ENCODE results near the gene UBASH3B.
A peak's percentile ranks its signal among the peaks of the same experiment; 100 is the strongest.

Gene UBASH3B

DNA sequence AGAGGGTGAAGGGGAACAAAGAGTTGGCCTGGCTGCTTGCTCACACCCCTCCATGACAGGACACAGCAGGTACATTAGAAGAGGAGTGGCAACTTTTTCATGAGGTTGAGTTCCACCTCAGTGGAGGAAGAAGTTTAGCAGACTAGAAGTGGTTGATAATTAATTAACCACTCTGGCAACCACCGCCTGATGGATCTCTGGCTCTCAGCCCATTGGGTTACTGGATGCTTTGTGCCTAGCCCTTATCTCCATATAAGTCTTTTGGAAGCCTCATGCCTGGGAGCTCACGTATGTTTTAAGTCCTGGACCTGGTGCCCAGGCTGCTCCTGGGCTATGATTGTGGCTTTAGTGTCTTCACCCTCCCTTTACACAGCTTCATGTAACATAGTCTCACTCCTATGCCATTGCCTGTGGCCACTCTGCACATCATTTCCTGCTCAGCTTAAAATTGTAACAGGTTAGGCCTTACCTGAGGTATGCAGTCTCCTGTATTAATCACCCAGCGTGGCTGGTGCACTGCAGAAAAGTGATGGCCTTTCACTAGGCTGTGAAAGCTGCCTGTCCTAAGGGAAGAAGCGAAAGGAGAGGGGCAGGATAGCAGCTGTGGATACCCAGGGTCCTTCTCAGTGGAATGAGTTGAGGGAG, 110.1 kb downstream of the UBASH3B start:
- no peak for DNase-seq
- in situ Hi-C loops (cut with MboI; ENCODE audit: low pct_unique_long_range_greater_than_20kb, low sequenced_read_pairs), result no loop called here

DNA sequence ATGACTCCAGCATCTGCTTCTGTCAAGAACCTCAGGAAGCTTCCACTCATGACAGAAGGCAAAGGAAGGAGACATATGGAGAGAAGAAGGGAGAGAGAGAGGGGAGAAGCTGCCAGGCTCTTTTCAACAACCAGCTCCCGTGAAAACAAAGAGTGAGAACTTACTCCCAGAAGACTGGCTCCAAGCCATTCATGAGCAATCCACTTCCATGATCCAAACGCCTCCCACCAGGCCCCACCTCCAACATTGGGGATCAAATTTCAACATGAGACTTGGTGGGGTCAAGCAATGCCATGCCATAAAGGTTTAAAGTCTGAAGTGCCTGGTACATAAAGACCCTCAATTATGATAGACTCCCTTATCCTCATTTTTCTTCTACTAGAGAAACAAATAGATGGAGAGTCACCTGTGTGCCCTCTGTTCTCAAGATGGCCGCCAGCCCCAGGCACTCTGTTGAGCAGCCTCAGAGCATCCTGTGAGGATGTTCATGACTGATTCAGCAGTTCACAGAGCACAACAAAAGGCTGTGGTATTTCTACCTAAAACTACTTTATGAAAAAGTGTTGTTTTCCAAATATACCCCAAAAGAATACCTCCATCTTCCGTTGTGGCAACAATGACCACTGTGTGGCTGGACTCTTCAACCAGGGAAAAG, 113.7 kb downstream of the UBASH3B start:
- DNase-seq, result no peak
- in situ Hi-C loops (cut with MboI; ENCODE audit: low pct_unique_long_range_greater_than_20kb, low sequenced_read_pairs), result no loop called here

DNA sequence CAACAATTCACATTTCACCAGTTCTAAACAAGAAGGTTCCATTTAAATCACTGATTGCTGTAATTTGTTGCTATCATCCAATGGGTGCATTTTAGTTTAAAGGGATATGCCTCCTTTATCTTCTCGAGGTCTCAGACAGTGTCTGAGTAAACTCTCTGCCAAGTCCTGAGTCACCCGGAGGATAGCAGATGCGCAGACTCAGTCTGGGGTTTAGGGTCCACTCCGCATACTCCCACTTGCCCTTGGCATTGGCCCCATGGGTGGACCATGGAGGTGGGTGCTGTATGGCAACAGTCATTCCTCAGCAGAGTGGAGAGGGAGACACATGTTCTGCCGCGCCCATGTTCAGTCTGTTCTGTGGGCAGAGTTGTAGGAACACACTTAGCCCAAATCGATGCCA, 117.4 kb downstream of the UBASH3B start:
- no peak for DNase-seq
- in situ Hi-C loops (cut with MboI; ENCODE audit: low pct_unique_long_range_greater_than_20kb, low sequenced_read_pairs), result no loop called here

DNA sequence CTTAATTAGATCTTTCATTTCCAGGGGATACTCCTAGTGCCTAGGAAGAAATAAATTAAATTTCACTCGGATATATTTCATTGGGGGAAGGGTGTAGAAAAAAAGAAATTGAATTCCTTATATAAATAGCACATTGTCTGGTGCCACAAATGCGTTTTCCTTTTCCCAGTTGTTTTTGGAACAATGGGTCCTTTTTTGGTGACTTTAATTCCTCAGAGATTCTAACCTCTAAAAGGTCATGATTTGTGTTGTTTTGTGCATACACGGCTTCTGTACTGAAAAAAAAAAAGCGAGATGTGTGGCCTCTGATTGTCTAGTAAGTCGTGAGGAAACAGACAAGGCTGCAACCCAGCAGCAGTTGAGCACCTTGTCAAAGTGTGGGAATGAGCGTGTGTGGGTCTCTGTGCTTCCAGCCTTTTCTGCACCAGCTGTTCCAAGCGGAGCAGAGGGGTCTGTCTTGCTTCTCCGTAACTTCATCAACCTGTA, 118.3 kb downstream of the UBASH3B start:
- DNase-seq, result no peak
- in situ Hi-C loops (cut with MboI; ENCODE audit: low pct_unique_long_range_greater_than_20kb, low sequenced_read_pairs), result no loop called here

DNA sequence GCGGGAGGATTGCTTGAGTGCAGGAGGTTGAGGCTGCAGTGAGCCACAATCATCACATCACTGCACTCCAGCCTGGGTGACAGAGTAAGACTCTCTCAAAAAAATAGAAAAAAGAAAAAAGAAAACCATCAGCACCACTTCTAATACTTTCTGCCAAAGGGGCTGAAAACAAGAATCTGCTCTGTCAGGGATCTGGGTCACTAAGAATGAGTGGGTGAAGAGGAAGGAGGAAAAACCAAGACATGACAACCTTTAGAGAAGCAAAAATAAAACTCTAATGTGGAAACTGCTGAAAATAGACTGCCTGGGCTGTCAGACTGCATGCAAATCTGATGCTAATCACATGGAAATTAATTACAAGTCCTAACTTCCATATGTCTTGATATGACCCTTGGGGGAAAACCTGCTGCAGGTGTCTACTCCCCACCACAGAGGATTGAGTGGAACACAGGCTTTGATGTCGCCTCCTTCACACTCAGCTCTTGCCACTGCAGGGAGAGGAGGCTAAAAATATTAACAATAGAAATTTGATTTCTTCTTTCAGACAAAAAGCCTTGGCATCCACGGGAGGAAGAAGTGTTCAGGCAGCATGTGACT, 120.3 kb downstream of the UBASH3B start:
- no peak for DNase-seq
- in situ Hi-C loops (cut with MboI; ENCODE audit: low pct_unique_long_range_greater_than_20kb, low sequenced_read_pairs), result no loop called here

DNA sequence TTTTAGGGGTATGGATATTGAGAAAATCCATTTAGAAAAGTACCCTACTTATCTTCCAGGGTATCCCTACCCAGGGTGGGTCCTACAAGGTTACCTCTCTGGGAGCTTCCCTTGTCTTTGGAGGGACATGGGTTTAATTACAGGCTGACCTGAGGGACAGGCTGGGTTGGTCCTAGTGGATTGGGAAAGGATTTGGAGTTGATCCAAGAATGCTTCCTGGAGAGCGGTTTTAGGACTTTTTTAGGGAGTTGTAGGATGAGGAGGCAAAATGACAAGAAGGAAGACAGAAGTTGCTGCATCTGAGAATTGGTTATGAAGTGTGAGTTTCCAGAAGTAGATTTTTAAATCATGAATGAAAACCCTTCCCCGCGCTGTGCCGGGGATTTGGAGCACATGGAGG, 121.0 kb downstream of the UBASH3B start:
- in situ Hi-C loops (cut with MboI; ENCODE audit: low pct_unique_long_range_greater_than_20kb, low sequenced_read_pairs), result no loop called here
- DNase-seq, result no peak

DNA sequence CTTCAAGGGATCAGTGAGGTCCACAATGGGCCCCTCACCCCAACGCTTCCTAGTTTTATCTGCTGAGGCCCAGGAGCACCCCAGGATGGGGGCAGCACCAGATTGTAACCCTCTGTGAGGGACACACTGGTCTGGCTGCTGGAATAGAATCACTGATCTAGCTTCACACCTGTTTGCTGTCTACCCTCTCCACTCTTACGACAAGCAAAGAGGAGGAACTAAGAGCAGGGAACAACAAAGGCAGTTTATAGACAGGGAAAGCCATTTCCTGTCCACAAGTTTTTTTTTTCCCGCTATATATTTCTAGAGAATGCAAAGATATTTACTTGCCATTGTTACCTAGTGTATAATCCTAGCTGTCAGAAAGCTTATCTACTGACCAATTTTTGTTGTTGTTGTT, 121.8 kb downstream of the UBASH3B start:
- no peak for DNase-seq
- in situ Hi-C loops (cut with MboI; ENCODE audit: low pct_unique_long_range_greater_than_20kb, low sequenced_read_pairs), result no loop called here

DNA sequence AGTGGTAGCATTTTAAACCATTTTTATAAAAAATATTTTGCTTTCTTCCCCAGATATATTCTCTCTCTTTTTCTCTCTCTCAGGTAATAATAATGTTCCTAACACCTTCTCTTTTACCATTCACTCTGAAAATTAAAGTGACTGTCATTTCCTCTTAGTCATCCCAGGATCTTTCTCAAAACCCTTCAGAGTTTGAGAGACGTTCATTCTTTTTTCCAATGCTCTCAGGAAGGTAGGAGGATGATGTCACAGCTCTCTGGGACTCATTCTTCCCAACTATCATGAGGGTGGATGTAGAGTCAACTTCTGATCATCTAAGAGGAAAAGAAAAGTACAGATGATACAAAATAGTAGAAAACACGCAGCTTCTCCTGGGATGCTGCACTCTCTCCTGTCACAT, 122.6 kb downstream of the UBASH3B start:
- no peak for DNase-seq
- in situ Hi-C loops (cut with MboI; ENCODE audit: low pct_unique_long_range_greater_than_20kb, low sequenced_read_pairs), result no loop called here

DNA sequence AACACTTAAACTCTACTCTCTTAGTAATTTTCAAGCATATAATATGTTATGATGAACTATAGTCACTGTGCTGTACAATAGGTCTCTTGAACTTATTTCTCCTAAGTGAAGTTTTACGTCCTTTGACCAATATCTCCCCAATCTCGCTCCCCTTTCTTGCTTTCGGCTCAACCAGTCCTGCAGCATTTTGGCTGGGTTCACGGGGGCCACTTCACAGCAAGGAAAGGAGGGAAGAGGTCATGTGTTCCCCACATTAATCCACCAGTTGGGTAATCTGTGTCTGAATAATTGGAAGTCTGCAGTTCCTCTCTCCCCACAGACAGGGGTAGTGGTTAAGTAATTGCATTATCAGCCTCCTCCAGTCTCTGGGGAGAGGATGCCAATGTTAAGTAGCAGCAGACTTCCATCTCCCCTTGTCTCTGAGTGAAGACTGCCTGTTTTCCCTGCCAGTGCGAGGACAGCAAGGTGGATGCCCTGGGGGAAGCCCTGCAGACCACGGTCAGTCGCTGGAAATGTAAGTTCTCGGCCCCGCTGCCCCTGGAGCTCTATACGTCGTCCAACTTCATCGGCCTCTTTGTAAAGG, 123.6 kb downstream of the UBASH3B start:
- in situ Hi-C loops (cut with MboI; ENCODE audit: low pct_unique_long_range_greater_than_20kb, low sequenced_read_pairs), result no loop called here
- DNase-seq, result peak; percentile 58

DNA sequence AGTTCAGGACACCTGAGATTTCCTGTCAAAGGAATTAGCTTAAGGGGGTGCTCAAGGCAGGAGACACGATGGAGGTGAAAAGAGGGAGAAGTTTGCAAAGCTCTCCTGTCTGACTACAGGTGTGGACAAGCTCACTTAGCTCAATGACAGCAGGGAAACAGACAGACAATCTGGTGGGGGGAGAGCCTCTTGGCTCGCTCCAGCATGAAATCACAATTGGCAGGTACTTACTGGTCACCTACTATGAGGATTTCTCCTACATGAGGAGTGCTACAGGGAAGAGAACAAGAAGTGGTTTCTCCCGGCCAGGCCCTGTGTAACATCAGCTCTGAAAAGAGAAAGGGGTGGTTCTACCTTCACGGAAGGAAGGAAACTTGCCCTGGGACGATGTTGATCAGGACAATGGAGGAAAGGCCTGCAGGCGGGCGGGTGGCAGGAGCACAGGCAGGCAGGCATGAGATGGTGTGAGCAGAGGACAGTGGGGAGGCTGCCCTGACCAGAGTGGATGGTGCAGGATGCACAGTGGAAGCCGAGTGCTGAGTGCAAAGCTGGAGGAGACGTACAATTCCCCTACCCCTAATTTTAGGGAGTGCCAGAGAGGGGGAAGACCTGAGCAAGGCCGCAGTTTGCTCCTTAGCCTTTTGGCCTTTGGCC, 124.9 kb downstream of the UBASH3B start:
- in situ Hi-C loops (cut with MboI; ENCODE audit: low pct_unique_long_range_greater_than_20kb, low sequenced_read_pairs), result no loop called here
- DNase-seq, result no peak

DNA sequence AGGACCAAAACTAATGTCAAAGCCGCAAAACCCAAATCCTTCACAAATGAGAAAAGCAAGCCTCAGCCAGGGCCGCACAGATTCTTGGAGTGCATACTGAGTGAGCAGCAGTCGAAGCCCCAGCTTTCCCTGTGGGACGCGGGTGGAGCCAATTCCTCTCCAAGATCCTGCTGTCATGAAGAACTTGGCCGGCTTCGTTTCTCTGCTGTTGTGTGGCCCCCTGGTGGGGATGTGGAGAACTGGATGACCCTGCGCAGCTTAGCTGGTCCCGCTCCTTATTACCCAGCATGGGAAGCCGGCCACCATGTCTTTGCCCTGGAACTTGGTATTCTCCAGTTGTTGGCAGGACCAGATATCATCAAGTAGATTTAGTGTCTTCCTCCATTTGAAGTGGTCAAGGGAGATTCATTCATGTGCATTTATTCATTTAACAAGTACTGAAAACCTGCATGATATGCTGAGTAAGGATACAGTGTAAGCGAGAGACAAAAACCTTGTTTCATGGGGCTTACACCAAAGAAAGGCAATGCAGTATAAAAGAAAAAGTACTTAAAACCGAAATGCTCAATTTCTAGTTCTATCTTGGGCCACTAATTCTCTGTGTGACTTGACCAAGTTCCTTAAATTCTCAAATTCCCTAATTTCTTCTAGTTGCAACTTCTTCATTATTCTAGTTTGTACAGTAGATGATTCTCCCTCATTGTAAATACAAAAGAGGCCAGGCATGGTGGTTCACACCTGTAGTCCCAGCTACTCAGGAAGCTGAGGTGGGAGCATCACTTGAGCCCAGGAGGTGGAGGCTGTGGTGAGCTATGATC, 126.1 kb downstream of the UBASH3B start:
- in situ Hi-C loops (cut with MboI; ENCODE audit: low pct_unique_long_range_greater_than_20kb, low sequenced_read_pairs), result no loop called here

DNA sequence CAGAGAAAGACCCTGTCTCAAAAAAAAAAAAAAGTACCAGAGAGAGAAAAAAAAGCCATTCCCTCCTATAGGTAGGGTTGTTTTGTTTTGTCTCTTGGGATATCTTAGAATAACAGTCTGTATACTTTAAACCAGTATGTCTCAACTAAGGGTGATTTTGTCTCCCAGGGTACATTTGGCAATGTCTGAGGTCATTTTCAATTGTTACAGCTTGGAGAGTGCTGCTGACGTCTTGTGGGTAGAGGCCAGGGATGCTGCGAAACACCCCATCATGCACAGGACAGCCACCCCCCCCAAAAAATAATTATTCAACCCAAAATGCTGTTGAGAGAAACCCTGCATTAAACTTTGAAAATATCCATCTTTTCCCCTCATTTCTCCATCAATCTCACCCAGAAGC, 126.7 kb downstream of the UBASH3B start:
- DNase-seq, result no peak
- in situ Hi-C loops (cut with MboI; ENCODE audit: low pct_unique_long_range_greater_than_20kb, low sequenced_read_pairs), result no loop called here

More for the DNA sequence above, 126.1 kb downstream of the UBASH3B start:
- peak; percentile 85 for DNase-seq

DNA sequence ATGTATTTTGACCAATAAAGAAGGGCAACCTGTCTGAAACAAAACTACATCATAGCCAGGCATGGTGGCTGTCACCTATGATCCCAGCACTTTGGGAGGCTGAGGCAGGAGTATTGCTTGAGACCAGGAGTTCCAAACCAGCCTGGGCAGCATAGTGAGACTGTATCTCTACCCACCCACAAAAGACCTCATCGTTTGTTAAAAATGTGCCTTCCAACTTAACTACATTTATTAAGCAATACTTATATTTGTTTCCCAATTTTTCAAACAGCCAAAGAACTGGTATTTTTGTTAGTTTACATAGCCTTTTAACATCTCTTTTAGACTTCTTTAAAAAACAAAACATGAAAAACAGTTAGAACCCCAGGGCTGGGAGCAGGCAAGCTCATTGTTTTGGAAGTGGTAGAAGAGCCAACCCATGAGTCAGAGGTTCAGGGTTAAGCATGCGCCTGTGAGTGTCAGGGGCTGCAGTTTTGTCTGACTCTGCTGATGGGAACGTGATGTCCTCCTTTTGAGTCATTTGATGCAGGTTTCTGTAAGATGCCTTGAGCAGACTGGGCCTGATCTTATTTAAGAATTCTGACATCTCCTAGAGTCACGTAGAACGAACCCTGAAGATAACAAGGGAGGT, 128.9 kb downstream of the UBASH3B start:
- no peak for DNase-seq
- in situ Hi-C loops (cut with MboI; ENCODE audit: low pct_unique_long_range_greater_than_20kb, low sequenced_read_pairs), result no loop called here

DNA sequence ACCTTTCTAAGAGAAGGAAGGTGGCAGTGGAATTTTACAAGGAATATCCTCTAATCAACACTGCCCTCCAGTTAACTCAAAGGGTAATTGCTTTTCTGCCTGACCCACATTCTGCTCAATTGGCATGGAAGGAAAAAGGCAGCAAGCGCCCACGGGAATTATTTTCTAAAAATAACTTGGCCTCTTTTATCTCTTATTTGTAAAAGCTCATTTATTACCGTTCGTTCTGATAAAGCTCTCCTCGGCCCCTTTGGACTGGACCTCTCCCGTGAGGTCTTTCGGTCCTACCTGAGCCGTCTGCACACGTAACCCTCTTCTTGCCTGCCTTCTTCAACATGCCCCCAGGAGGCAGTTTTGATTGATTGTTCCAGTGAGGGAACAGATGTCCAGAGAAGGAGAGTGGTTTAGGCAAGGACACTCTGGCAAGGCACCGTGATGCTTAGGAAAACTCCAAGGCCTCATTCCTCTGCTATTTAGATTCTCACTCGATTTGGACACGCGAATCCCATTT, 129.6 kb downstream of the UBASH3B start:
- in situ Hi-C loops (cut with MboI; ENCODE audit: low pct_unique_long_range_greater_than_20kb, low sequenced_read_pairs), result no loop called here
- no peak for DNase-seq

DNA sequence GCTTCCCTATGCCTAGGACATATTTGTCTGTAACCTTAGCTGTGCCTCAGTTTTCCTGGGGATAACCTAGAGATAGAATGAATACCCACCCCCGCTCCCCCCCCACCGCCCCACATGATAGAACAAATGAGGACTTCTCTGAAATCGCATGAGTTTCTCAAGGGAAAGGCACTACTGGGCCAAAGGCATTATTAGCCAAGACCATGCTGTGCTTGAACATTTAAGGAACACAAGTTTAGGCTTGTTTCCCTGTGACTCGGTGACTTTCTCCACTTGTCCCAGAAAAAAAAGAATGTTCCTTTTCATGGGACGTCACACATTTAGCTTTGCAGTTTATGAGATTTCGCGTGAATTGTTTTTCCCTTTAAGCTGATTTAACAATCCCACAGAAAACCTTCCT, 131.4 kb downstream of the UBASH3B start:
- in situ Hi-C loops (cut with MboI; ENCODE audit: low pct_unique_long_range_greater_than_20kb, low sequenced_read_pairs), result no loop called here
- no peak for DNase-seq

DNA sequence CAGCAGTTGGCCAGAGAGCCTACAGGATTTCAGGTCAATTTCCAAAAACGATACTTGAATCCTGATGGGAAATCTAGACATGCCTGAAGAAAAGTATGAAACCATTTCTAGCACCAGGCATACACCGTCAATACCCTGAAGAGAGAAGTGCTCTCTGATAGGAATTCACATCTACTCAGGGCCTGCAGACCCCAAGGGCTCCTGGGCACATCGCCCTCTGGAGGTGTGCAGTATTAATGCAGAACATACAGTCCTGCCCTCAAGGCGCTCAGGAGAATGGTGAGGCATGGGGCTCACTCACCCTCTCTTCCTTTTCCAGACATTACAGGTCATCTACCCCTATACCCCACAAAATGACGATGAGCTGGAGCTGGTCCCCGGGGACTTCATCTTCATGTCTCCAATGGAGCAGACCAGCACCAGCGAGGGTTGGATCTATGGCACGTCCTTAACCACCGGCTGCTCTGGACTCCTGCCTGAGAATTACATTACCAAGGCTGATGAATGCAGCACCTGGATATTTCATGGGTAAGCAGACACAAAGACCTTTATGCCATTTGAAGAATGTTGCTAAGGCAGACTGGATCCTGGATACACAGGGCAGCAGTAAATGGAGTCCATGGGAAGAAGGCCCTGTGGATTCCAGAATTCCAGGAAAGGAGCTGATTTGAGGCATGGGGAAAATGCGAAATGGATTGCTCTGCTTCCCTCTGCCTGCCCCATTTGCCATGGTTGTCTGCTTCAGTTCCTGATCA, 133.4 kb downstream of the UBASH3B start:
- in situ Hi-C loops (cut with MboI; ENCODE audit: low pct_unique_long_range_greater_than_20kb, low sequenced_read_pairs), result no loop called here
- no peak for DNase-seq

DNA sequence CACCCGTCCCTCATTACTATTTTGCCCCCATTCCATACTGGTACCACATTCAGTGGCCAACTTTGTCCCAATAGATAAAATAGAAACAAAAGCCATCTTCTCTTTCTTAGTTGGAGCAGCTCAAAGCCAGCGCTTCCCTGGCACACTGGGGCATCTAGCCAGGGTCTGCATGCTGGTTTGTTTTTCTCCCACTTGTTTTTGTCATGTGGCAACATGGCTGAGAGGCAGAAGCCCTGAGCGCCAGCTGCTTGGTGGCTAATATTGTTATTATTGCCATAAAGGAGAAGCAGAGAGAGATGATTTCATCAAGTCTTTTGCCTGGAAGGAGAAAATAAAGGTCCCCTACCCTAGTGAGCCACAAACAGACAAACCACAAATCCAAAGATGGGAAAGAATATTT, 134.4 kb downstream of the UBASH3B start:
- DNase-seq, result no peak
- in situ Hi-C loops (cut with MboI; ENCODE audit: low pct_unique_long_range_greater_than_20kb, low sequenced_read_pairs), result no loop called here

DNA sequence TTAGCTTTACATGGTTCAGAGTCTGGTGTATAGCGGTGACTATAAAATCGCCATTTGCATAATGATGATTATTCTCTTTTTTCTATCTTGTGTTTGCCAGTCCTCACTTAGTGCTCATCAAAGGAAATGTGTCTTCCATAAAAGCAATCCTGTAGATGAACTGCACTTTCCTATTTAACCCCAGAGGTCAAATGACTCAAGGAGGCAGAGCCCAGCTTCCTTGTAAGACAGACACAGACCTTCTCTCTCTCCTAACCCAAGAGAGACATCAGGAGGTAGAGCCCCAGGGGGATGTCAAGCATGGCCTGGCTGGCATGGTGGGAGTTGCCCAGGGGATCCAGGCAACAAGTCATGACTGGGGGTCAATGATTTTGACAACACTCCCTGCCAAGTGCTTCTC, 135.9 kb downstream of the UBASH3B start:
- in situ Hi-C loops (cut with MboI; ENCODE audit: low pct_unique_long_range_greater_than_20kb, low sequenced_read_pairs), result no loop called here
- no peak for DNase-seq

Data from KBM-7 (cell line).